ENCODE results near the gene MEGF11. TPM values are rescaled to one million over a fixed set of nuclear protein-coding genes. Genes with fewer than 3 reads are reported as not detected.

MEGF11 gene
- total RNA-seq, 3 donors from 2014 or later (not counting 1 experiment from before 2014, with no cell fraction given): not detected

- H3K4me3 ChIP-seq (ENCODE audit: low read length): no peak overlapping the region
- no peak overlapping the region for H3K27ac ChIP-seq (ENCODE audit: low read length)
- TF ChIP-seq, protein P1, sequence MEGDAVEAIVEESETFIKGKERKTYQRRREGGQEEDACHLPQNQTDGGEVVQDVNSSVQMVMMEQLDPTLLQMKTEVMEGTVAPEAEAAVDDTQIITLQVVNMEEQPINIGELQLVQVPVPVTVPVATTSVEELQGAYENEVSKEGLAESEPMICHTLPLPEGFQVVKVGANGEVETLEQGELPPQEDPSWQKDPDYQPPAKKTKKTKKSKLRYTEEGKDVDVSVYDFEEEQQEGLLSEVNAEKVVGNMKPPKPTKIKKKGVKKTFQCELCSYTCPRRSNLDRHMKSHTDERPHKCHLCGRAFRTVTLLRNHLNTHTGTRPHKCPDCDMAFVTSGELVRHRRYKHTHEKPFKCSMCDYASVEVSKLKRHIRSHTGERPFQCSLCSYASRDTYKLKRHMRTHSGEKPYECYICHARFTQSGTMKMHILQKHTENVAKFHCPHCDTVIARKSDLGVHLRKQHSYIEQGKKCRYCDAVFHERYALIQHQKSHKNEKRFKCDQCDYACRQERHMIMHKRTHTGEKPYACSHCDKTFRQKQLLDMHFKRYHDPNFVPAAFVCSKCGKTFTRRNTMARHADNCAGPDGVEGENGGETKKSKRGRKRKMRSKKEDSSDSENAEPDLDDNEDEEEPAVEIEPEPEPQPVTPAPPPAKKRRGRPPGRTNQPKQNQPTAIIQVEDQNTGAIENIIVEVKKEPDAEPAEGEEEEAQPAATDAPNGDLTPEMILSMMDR (IDR thresholded peaks at IDR 0.05): no peak
- H3K9me3 ChIP-seq (ENCODE audit: control insufficient read depth, insufficient read depth, low read length): no peaks in the 10 kb centered on the region
- ATAC-seq: peak in 1 of 3 donors; percentile 38
- intact Hi-C loops (cut with micrococcal nuclease): no loop called here
- no peaks in the 10 kb centered on the region for H3K9me3 Mint-ChIP-seq
- H3K4me1 ChIP-seq (ENCODE audit: control insufficient read depth, insufficient read depth, low read length): peaks cover 22% of the 10 kb centered on the region
- no peak overlapping the region for H3K4me3 Mint-ChIP-seq
- DNase-seq: peak in 1 of 2 donors; percentile 84
- H3K36me3 ChIP-seq (ENCODE audit: control insufficient read depth, insufficient read depth, low read length): no peaks in the 10 kb centered on the region
- WGBS (ENCODE audit: insufficient coverage): 49% methylated on average over 18 of the region's 18 CpGs
- H3K27me3 Mint-ChIP-seq (ENCODE audit: low read depth in 2 of 2): peaks cover 6 to 23% of the 10 kb centered on the region in 2 donors
- H3K4me1 Mint-ChIP-seq: no peaks in the 10 kb centered on the region
- H3K27ac Mint-ChIP-seq: no peak overlapping the region
- no peaks in the 10 kb centered on the region for H3K36me3 Mint-ChIP-seq
- H3K27me3 ChIP-seq (ENCODE audit: control insufficient read depth, insufficient read depth, low read length): no peaks in the 10 kb centered on the region
Measured at GRCh38 chr15:66115568-66116206, 137.9 kb downstream of the MEGF11 start.

- TF ChIP-seq, protein P1 (IDR thresholded peaks at IDR 0.05): no peak
- no peak for ATAC-seq
- no peaks in the 10 kb centered on the region for H3K4me1 Mint-ChIP-seq
Measured at GRCh38 chr15:66114863-66115425, 138.6 kb downstream of the MEGF11 start.

GRCh38 chr15:66112388-66112787, 141.2 kb downstream of the MEGF11 start:
- Histone ChIP-seq H3K4me3 (ENCODE audit: low read length) (no peak overlapping the region), H3K36me3 (ENCODE audit: control insufficient read depth, insufficient read depth, low read length) (no peaks in the 10 kb centered on the region), H3K27ac (ENCODE audit: low read length) (no peak overlapping the region), H3K27me3 (ENCODE audit: control insufficient read depth, insufficient read depth, low read length) (no peaks in the 10 kb centered on the region), H3K9me3 (ENCODE audit: control insufficient read depth, insufficient read depth, low read length) (no peaks in the 10 kb centered on the region), H3K4me1 (ENCODE audit: control insufficient read depth, insufficient read depth, low read length) (peaks cover 22% of the 10 kb centered on the region)
- 82% methylated on average over 1 of the region's 1 CpG for WGBS (ENCODE audit: insufficient coverage)
- DNase-seq: no peak
- no peaks in the 10 kb centered on the region for H3K4me1 Mint-ChIP-seq
- H3K36me3 Mint-ChIP-seq: no peaks in the 10 kb centered on the region
- no peak for ATAC-seq
- peaks cover 13 to 27% of the 10 kb centered on the region in 2 donors for H3K27me3 Mint-ChIP-seq (ENCODE audit: low read depth in 2 of 2)
- no peaks in the 10 kb centered on the region for H3K9me3 Mint-ChIP-seq
- no peak overlapping the region for H3K4me3 Mint-ChIP-seq
- intact Hi-C loops (cut with micrococcal nuclease): no loop called here
- TF ChIP-seq, protein P1 (IDR thresholded peaks at IDR 0.05): no peak
- H3K27ac Mint-ChIP-seq: no peak overlapping the region

More at GRCh38 chr15:66114863-66115425, 138.6 kb downstream of the MEGF11 start:
- H3K36me3 ChIP-seq (ENCODE audit: control insufficient read depth, insufficient read depth, low read length): no peaks in the 10 kb centered on the region
- Mint-ChIP-seq H3K27me3 (ENCODE audit: low read depth in 2 of 2) (peaks cover 6 to 23% of the 10 kb centered on the region in 2 donors), H3K9me3 (no peaks in the 10 kb centered on the region), H3K4me3 (no peak overlapping the region), H3K36me3 (no peaks in the 10 kb centered on the region), H3K27ac (no peak overlapping the region)
- intact Hi-C loops (cut with micrococcal nuclease): no loop called here
- DNase-seq: no peak
- no peaks in the 10 kb centered on the region for H3K27me3 ChIP-seq (ENCODE audit: control insufficient read depth, insufficient read depth, low read length)
- H3K4me3 ChIP-seq (ENCODE audit: low read length): no peak overlapping the region
- WGBS (ENCODE audit: insufficient coverage): 86% methylated on average over 8 of the region's 8 CpGs
- H3K9me3 ChIP-seq (ENCODE audit: control insufficient read depth, insufficient read depth, low read length): no peaks in the 10 kb centered on the region
- no peak overlapping the region for H3K27ac ChIP-seq (ENCODE audit: low read length)
- H3K4me1 ChIP-seq (ENCODE audit: control insufficient read depth, insufficient read depth, low read length): peaks cover 22% of the 10 kb centered on the region
